ENCODE measurements around the gene ZNF654.
"Not testable (repeated sequence)": the region's sequence is repeated elsewhere in the genome, so short reads cannot be mapped to it uniquely, and the experiment has no call there.

The ZNF654 gene

GRCh38 chr3:88092270-88092669 is 33.2 kb downstream of the ZNF654 start:
- no peak overlapping the region for H3K4me3 ChIP-seq (ENCODE audit: low read depth in 1 of 2, low read length in 2 of 2)
- no peak overlapping the region for H3K9ac ChIP-seq (ENCODE audit: low read depth in 1 of 2, low read length in 2 of 2)
- H3K27me3 ChIP-seq (ENCODE audit: control insufficient read depth in 1 of 2, insufficient read depth in 2 of 2, low read length in 2 of 2) = no peaks in the 10 kb centered on the region
- peaks cover 0 to 3% of the 10 kb centered on the region in 2 donors for H3K36me3 ChIP-seq (ENCODE audit: control insufficient read depth in 1 of 2, insufficient read depth in 2 of 2, low read length in 2 of 2)
- no peaks in the 10 kb centered on the region for H3K9me3 ChIP-seq (ENCODE audit: control insufficient read depth in 1 of 2, low read length in 2 of 2)
- no peak overlapping the region for H3K27ac ChIP-seq (ENCODE audit: low read depth, low read length)
- no peaks in the 10 kb centered on the region for H3K4me1 ChIP-seq (ENCODE audit: control insufficient read depth in 1 of 2, insufficient read depth in 2 of 2, low read length in 2 of 2)

GRCh38 chr3:88093266-88093665 is 34.2 kb downstream of the ZNF654 start:
- no peak overlapping the region for H3K27ac ChIP-seq (ENCODE audit: low read depth, low read length)
- H3K9ac ChIP-seq (ENCODE audit: low read depth in 1 of 2, low read length in 2 of 2) = no peak overlapping the region
- H3K9me3 ChIP-seq (ENCODE audit: control insufficient read depth in 1 of 2, low read length in 2 of 2) = no peaks in the 10 kb centered on the region
- no peaks in the 10 kb centered on the region for H3K4me1 ChIP-seq (ENCODE audit: control insufficient read depth in 1 of 2, insufficient read depth in 2 of 2, low read length in 2 of 2)
- no peak overlapping the region for H3K4me3 ChIP-seq (ENCODE audit: low read depth in 1 of 2, low read length in 2 of 2)
- no peaks in the 10 kb centered on the region for H3K27me3 ChIP-seq (ENCODE audit: control insufficient read depth in 1 of 2, insufficient read depth in 2 of 2, low read length in 2 of 2)
- H3K36me3 ChIP-seq (ENCODE audit: control insufficient read depth in 1 of 2, insufficient read depth in 2 of 2, low read length in 2 of 2) = no peaks in the 10 kb centered on the region

GRCh38 chr3:88101142-88101541 is 42.1 kb downstream of the ZNF654 start:
- Histone ChIP-seq H3K4me1 (ENCODE audit: control insufficient read depth in 1 of 2, insufficient read depth in 2 of 2, low read length in 2 of 2) (no peaks in the 10 kb centered on the region), H3K27ac (ENCODE audit: low read depth, low read length) (no peak overlapping the region), H3K9ac (ENCODE audit: low read depth in 1 of 2, low read length in 2 of 2) (no peak overlapping the region), H3K4me3 (ENCODE audit: low read depth in 1 of 2, low read length in 2 of 2) (no peak overlapping the region), H3K36me3 (ENCODE audit: control insufficient read depth in 1 of 2, insufficient read depth in 2 of 2, low read length in 2 of 2) (no peaks in the 10 kb centered on the region), H3K27me3 (ENCODE audit: control insufficient read depth in 1 of 2, insufficient read depth in 2 of 2, low read length in 2 of 2) (no peaks in the 10 kb centered on the region), H3K9me3 (ENCODE audit: control insufficient read depth in 1 of 2, low read length in 2 of 2) (no peaks in the 10 kb centered on the region)

- no peaks in the 10 kb centered on the region for H3K4me1 ChIP-seq (ENCODE audit: control insufficient read depth in 1 of 2, insufficient read depth in 2 of 2, low read length in 2 of 2)
- no peaks in the 10 kb centered on the region for H3K36me3 ChIP-seq (ENCODE audit: control insufficient read depth in 1 of 2, insufficient read depth in 2 of 2, low read length in 2 of 2)
- H3K9me3 ChIP-seq (ENCODE audit: control insufficient read depth in 1 of 2, low read length in 2 of 2) = no peaks in the 10 kb centered on the region
- H3K9ac ChIP-seq (ENCODE audit: low read depth in 1 of 2, low read length in 2 of 2) = no peak overlapping the region
- no peak overlapping the region for H3K4me3 ChIP-seq (ENCODE audit: low read depth in 1 of 2, low read length in 2 of 2)
- H3K27ac ChIP-seq (ENCODE audit: low read depth, low read length) = no peak overlapping the region
- no peaks in the 10 kb centered on the region for H3K27me3 ChIP-seq (ENCODE audit: control insufficient read depth in 1 of 2, insufficient read depth in 2 of 2, low read length in 2 of 2)
Measured at GRCh38 chr3:88105325-88105724, 46.3 kb downstream of the ZNF654 start.

- peaks cover 0 to 7% of the 10 kb centered on the region in 2 donors for H3K36me3 ChIP-seq (ENCODE audit: control insufficient read depth in 1 of 2, insufficient read depth in 2 of 2, low read length in 2 of 2)
- H3K9ac ChIP-seq (ENCODE audit: low read depth in 1 of 2, low read length in 2 of 2) = no peak overlapping the region
- H3K9me3 ChIP-seq (ENCODE audit: control insufficient read depth in 1 of 2, low read length in 2 of 2) = no peaks in the 10 kb centered on the region
Measured at GRCh38 chr3:88112289-88112688, 53.2 kb downstream of the ZNF654 start.

GRCh38 chr3:88113311-88114162 is 54.5 kb downstream of the ZNF654 start:
- no peak overlapping the region for H3K9ac ChIP-seq (ENCODE audit: low read depth in 1 of 2, low read length in 2 of 2)
- no peak overlapping the region for H3K27ac ChIP-seq (ENCODE audit: low read depth, low read length)
- no peak overlapping the region for H3K4me3 ChIP-seq (ENCODE audit: low read depth in 1 of 2, low read length in 2 of 2)
- no peaks in the 10 kb centered on the region for H3K27me3 ChIP-seq (ENCODE audit: control insufficient read depth in 1 of 2, insufficient read depth in 2 of 2, low read length in 2 of 2)
- H3K4me1 ChIP-seq (ENCODE audit: control insufficient read depth in 1 of 2, insufficient read depth in 2 of 2, low read length in 2 of 2) = peaks cover 0 to 5% of the 10 kb centered on the region in 2 donors
- peaks cover 0 to 7% of the 10 kb centered on the region in 2 donors for H3K36me3 ChIP-seq (ENCODE audit: control insufficient read depth in 1 of 2, insufficient read depth in 2 of 2, low read length in 2 of 2)
- no peaks in the 10 kb centered on the region for H3K9me3 ChIP-seq (ENCODE audit: control insufficient read depth in 1 of 2, low read length in 2 of 2)

More at GRCh38 chr3:88112289-88112688, 53.2 kb downstream of the ZNF654 start:
- Histone ChIP-seq H3K27ac (ENCODE audit: low read depth, low read length) (no peak overlapping the region), H3K4me3 (ENCODE audit: low read depth in 1 of 2, low read length in 2 of 2) (no peak overlapping the region), H3K4me1 (ENCODE audit: control insufficient read depth in 1 of 2, insufficient read depth in 2 of 2, low read length in 2 of 2) (peaks cover 0 to 5% of the 10 kb centered on the region in 2 donors), H3K27me3 (ENCODE audit: control insufficient read depth in 1 of 2, insufficient read depth in 2 of 2, low read length in 2 of 2) (no peaks in the 10 kb centered on the region)

GRCh38 chr3:88114878-88115549 is 56.0 kb downstream of the ZNF654 start:
- Histone ChIP-seq H3K9ac (ENCODE audit: low read depth in 1 of 2, low read length in 2 of 2) (no peak overlapping the region), H3K36me3 (ENCODE audit: control insufficient read depth in 1 of 2, insufficient read depth in 2 of 2, low read length in 2 of 2) (peaks cover 0 to 7% of the 10 kb centered on the region in 2 donors), H3K27ac (ENCODE audit: low read depth, low read length) (no peak overlapping the region), H3K4me3 (ENCODE audit: low read depth in 1 of 2, low read length in 2 of 2) (no peak overlapping the region), H3K27me3 (ENCODE audit: control insufficient read depth in 1 of 2, insufficient read depth in 2 of 2, low read length in 2 of 2) (no peaks in the 10 kb centered on the region), H3K9me3 (ENCODE audit: control insufficient read depth in 1 of 2, low read length in 2 of 2) (no peaks in the 10 kb centered on the region), H3K4me1 (ENCODE audit: control insufficient read depth in 1 of 2, insufficient read depth in 2 of 2, low read length in 2 of 2) (peaks cover 0 to 5% of the 10 kb centered on the region in 2 donors)

GRCh38 chr3:88117683-88118082 is 58.6 kb downstream of the ZNF654 start:
- Histone ChIP-seq H3K9me3 (ENCODE audit: control insufficient read depth in 1 of 2, low read length in 2 of 2) (no peaks in the 10 kb centered on the region), H3K4me1 (ENCODE audit: control insufficient read depth in 1 of 2, insufficient read depth in 2 of 2, low read length in 2 of 2) (peaks cover 0 to 5% of the 10 kb centered on the region in 2 donors), H3K27me3 (ENCODE audit: control insufficient read depth in 1 of 2, insufficient read depth in 2 of 2, low read length in 2 of 2) (no peaks in the 10 kb centered on the region), H3K27ac (ENCODE audit: low read depth, low read length) (no peak overlapping the region), H3K9ac (ENCODE audit: low read depth in 1 of 2, low read length in 2 of 2) (no peak overlapping the region), H3K4me3 (ENCODE audit: low read depth in 1 of 2, low read length in 2 of 2) (no peak overlapping the region), H3K36me3 (ENCODE audit: control insufficient read depth in 1 of 2, insufficient read depth in 2 of 2, low read length in 2 of 2) (peaks cover 0 to 7% of the 10 kb centered on the region in 2 donors)

GRCh38 chr3:88118603-88119002 is 59.5 kb downstream of the ZNF654 start:
- H3K9me3 ChIP-seq (ENCODE audit: control insufficient read depth in 1 of 2, low read length in 2 of 2); H3K36me3 ChIP-seq (ENCODE audit: control insufficient read depth in 1 of 2, insufficient read depth in 2 of 2, low read length in 2 of 2); H3K4me1 ChIP-seq (ENCODE audit: control insufficient read depth in 1 of 2, insufficient read depth in 2 of 2, low read length in 2 of 2); H3K9ac ChIP-seq (ENCODE audit: low read depth in 1 of 2, low read length in 2 of 2); H3K27me3 ChIP-seq (ENCODE audit: control insufficient read depth in 1 of 2, insufficient read depth in 2 of 2, low read length in 2 of 2); H3K27ac ChIP-seq (ENCODE audit: low read depth, low read length); H3K4me3 ChIP-seq (ENCODE audit: low read depth in 1 of 2, low read length in 2 of 2): not testable (repeated sequence)

- Histone ChIP-seq H3K4me1 (ENCODE audit: control insufficient read depth in 1 of 2, insufficient read depth in 2 of 2, low read length in 2 of 2) (no peaks in the 10 kb centered on the region), H3K27ac (ENCODE audit: low read depth, low read length) (no peak overlapping the region), H3K9ac (ENCODE audit: low read depth in 1 of 2, low read length in 2 of 2) (no peak overlapping the region), H3K27me3 (ENCODE audit: control insufficient read depth in 1 of 2, insufficient read depth in 2 of 2, low read length in 2 of 2) (no peaks in the 10 kb centered on the region), H3K4me3 (ENCODE audit: low read depth in 1 of 2, low read length in 2 of 2) (no peak overlapping the region), H3K9me3 (ENCODE audit: control insufficient read depth in 1 of 2, low read length in 2 of 2) (no peaks in the 10 kb centered on the region), H3K36me3 (ENCODE audit: control insufficient read depth in 1 of 2, insufficient read depth in 2 of 2, low read length in 2 of 2) (no peaks in the 10 kb centered on the region)
Measured at GRCh38 chr3:88123526-88123925, 64.5 kb downstream of the ZNF654 start.
